Activated naive CD4-positive, alpha-beta T cell treated with anti-CD3 and anti-CD28 coated beads, Interleukin-2, amount 10 ng/mL, durations not matched to agents 7 days and 5 days (primary cell): ENCODE data around the gene TMEM144.

Experiments
- CTCF ChIA-PET: fragments of 350-600 bp; sonication (Branson Sonifier 250); formaldehyde crosslinking; loops from one replicate; lab custom pipeline; 2021; ENCODE audit warnings: antibody characterized with exemption; lab: Charles Lee
- DNase-seq: peaks from one replicate; pipeline ENCODE4 v3.0.0-alpha.2; 2020
- H3K27ac Mint-ChIP-seq: one replicate; pipeline ENCODE4 v1.8.0; 2021; ENCODE audit warnings: mild to moderate bottlenecking, moderate library complexity, mixed read lengths
- H3K27me3 Mint-ChIP-seq: one replicate; pipeline ENCODE4 v1.8.0; 2021; ENCODE audit warnings: mild to moderate bottlenecking, mixed read lengths
- H3K36me3 Mint-ChIP-seq: one replicate; pipeline ENCODE4 v1.8.0; 2021; ENCODE audit warnings: mixed read lengths
- H3K4me1 Mint-ChIP-seq: one replicate; pipeline ENCODE4 v1.8.0; 2021; ENCODE audit warnings: mixed read lengths
- H3K4me3 Mint-ChIP-seq: one replicate; pipeline ENCODE4 v1.8.0; 2021; ENCODE audit warnings: mild to moderate bottlenecking, moderate library complexity, mixed read lengths
- H3K9me3 Mint-ChIP-seq: one replicate; pipeline ENCODE4 v1.8.0; 2021; ENCODE audit warnings: mixed read lengths

The TMEM144 gene

DNA sequence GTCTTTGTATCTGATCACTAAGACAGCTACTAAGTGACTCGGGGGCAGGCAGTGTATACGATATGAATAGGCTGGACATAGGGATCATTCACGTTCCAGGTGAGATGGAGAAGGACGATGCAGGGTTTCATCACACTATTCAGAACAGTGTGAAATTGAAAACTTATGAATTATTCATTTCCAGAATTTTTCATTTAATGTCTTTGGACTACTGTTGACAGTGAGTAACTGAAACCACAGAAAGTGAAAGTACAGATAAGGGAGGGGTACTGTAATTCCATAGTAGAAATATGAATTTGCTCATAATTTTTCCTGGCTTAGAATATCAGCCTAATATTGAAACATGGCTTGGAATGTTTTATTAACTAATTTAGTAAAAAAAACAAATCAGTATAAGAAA, 24.4 kb downstream of the TMEM144 start:
- no peaks in the 10 kb centered on the region for H3K27me3 Mint-ChIP-seq
- no peaks in the 10 kb centered on the region for H3K36me3 Mint-ChIP-seq
- no peak for DNase-seq
- CTCF ChIA-PET, result no interaction called here
- H3K4me3 Mint-ChIP-seq, result no peak overlapping the region
- H3K9me3 Mint-ChIP-seq, result no peaks in the 10 kb centered on the region
- H3K27ac Mint-ChIP-seq, result no peak overlapping the region
- no peaks in the 10 kb centered on the region for H3K4me1 Mint-ChIP-seq

DNA sequence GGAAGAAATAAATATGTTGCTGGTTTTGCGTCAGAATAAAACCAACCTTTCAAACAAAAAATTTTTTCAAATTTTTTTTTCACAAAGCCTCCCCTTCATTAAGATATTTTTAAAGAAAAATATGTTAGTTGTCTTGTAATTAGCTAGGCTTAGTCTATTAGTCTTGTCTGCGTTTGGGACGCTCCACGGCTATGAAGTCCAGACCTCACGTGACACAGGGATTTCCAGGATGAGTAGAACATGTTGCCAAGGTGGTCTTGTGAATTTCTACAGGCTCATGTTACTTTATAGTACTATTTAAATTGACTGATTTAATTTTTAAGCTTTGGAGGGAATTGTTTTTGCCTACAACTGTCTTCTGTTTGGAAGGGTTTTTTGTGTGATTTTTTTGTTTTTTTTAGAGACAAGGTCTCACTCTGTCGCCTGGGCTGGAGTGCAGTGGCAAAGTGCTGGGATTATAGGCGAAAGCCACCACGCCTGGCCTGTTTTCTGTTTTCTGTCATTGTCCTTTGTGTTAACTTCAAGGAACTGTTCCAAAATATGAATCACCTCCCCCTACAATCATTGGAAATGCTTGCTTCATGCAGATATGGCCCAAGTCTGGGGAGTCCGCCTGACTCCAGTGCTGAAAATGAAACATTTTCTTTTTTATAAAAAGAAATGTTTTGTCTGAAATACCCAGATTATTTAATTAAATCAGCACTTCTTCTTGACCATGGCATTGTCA, 26.2 kb downstream of the TMEM144 start:
- Mint-ChIP-seq H3K27me3 (no peaks in the 10 kb centered on the region), H3K36me3 (no peaks in the 10 kb centered on the region), H3K9me3 (no peaks in the 10 kb centered on the region), H3K4me3 (no peak overlapping the region), H3K27ac (no peak overlapping the region), H3K4me1 (no peaks in the 10 kb centered on the region)
- CTCF ChIA-PET, result no interaction called here
- DNase-seq, result no peak

DNA sequence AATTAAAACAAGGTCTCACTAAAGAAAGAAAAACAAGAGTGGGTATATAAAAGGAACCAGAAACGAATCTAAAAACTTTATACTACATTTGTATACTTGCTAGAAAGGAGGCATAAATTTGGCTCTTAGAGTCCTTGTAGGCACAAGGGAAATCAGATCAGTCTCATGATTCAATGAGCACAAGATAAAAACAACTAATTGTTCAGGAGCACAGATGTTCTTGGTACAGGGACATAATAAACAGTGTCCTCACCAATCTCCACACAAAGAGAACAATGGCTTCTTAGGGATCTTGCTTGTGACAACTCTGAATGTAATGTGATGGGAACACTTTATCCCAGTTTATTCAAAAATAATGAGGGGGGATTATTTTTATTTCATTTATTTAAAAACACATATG, 28.3 kb downstream of the TMEM144 start:
- no peaks in the 10 kb centered on the region for H3K27me3 Mint-ChIP-seq

DNA sequence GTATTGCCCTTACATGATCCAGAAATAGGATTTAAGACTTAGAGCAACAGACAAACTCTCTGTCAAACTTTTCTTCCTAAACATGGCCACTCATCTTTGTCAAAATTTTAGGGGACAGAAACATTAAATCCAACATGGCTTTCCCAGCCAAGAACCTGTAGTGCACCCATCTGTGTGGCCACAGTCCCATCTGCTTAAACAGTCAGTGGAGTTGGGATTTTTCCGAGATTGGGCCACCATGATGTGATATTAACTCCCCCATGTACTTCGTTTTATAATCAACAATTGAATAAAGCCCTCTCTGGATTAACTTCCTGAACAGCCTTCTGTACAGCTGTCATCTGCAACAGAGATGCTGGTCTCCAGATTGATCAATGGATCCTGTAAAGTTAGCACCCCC, 28.9 kb downstream of the TMEM144 start:
- no peak overlapping the region for H3K27ac Mint-ChIP-seq
- no peaks in the 10 kb centered on the region for H3K36me3 Mint-ChIP-seq
- DNase-seq, result no peak
- no peaks in the 10 kb centered on the region for H3K27me3 Mint-ChIP-seq
- no peaks in the 10 kb centered on the region for H3K4me1 Mint-ChIP-seq
- CTCF ChIA-PET, result no interaction called here
- H3K4me3 Mint-ChIP-seq, result no peak overlapping the region
- no peaks in the 10 kb centered on the region for H3K9me3 Mint-ChIP-seq

More for the DNA sequence above, 28.3 kb downstream of the TMEM144 start:
- no peaks in the 10 kb centered on the region for H3K36me3 Mint-ChIP-seq
- CTCF ChIA-PET, result no interaction called here
- H3K9me3 Mint-ChIP-seq, result no peaks in the 10 kb centered on the region
- DNase-seq, result no peak
- no peaks in the 10 kb centered on the region for H3K4me1 Mint-ChIP-seq
- H3K27ac Mint-ChIP-seq, result no peak overlapping the region
- no peak overlapping the region for H3K4me3 Mint-ChIP-seq

DNA sequence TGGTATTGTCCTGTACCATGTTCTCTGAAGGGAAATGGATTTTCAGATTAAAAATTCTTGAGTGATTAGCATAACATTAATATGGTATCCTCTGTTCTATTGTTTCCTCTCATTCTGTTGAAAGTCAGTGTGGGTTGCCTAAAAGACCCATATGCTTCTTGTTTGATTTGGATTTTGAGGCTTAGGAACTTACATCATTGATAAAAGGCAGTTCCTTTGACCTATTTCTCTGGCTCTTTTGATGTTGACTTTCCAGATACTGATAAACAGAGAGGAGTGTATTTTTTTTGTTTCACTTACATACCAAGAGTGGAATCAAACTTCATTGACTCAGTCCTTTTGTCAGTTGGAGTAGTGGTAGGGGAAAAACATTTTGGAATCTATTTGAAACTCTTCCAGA, 32.8 kb downstream of the TMEM144 start:
- Mint-ChIP-seq H3K27me3 (peaks cover 4% of the 10 kb centered on the region), H3K4me1 (no peaks in the 10 kb centered on the region), H3K4me3 (no peak overlapping the region), H3K27ac (no peak overlapping the region), H3K9me3 (no peaks in the 10 kb centered on the region), H3K36me3 (no peaks in the 10 kb centered on the region)
- DNase-seq, result no peak
- CTCF ChIA-PET, result no interaction called here

DNA sequence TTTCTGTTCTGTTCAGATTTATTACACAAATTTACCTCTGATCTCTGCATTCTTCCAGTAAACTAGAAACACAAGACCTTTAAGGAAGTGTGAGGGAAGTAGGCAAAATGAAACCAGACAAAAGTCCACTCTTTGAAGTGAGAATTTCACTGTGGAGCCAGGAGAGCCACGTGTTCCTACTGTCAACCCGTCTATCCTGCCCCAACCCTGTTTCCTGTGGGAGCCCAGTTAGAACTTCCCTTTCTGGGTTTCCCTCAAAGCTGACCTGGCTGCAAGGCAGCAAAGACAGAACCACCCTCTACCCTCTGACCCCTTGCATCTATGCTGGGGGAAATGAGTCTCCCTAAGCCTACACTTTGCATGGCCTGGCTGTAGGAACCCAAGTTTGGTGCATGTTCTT, 40.0 kb downstream of the TMEM144 start:
- CTCF ChIA-PET, result no interaction called here
- Mint-ChIP-seq H3K27me3 (peaks cover 8% of the 10 kb centered on the region), H3K4me1 (peaks cover 2% of the 10 kb centered on the region), H3K27ac (no peak overlapping the region), H3K36me3 (no peaks in the 10 kb centered on the region), H3K9me3 (no peaks in the 10 kb centered on the region), H3K4me3 (no peak overlapping the region)
- no peak for DNase-seq

DNA sequence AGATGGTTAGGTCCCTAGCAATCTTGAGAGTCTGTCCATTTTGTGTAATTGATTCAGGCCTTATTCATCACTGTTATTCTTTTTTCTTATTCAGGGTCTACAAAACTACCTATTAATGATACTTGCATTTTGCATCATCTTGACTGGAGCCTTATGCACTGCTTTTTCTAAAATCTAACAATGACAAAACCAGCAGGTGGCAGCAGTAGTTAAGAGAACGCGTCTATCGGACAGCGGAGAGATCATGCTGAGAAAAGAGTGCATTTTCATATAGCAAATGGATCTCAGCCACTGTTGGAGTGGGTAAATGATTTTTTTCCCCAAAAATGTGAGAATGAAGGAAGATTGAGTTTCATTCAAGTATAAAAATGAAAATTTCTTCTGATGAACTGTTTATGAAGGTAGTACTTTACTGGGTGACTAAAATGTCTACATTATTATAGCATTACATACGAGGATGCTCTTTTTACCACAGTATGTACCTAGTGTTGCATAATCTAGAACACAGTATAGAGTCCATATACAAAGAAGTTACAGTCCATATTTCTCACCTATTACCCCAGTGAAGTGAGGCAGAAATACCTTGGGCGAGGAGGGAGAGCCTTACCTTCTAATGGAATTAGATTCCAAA, 43.2 kb downstream of the TMEM144 start:
- H3K36me3 Mint-ChIP-seq, result no peaks in the 10 kb centered on the region
- H3K4me1 Mint-ChIP-seq, result peaks cover 2% of the 10 kb centered on the region
- H3K27ac Mint-ChIP-seq, result no peak overlapping the region
- CTCF ChIA-PET, result interaction anchor here (1.5 kb wide), 1 partner anchor 9 kb away, joined by 6 read pairs; no protein-coding TSS in a partner anchor
- H3K4me3 Mint-ChIP-seq, result no peak overlapping the region
- peaks cover 7% of the 10 kb centered on the region for H3K27me3 Mint-ChIP-seq
- peak; percentile 59 for DNase-seq
- no peaks in the 10 kb centered on the region for H3K9me3 Mint-ChIP-seq

DNA sequence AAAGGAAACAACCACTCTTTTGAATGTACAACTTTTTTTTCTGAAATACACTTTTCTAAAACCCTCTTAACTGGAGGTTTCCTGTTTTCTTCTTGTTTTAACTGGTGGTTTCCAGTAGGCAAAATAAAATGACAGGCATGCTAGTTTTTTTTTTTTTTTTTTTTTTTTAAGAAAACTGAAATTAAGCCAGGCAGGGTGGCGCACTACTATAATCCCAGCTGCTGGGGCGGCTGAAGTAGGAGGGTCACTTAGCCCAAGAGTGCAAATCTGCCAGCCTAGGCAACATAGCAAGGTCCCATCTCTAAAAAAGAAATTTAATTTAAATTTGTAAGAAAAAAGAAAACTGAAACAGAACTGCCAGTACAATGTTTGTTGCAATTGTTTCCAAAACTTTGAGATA, 44.0 kb downstream of the TMEM144 start:
- Mint-ChIP-seq H3K9me3 (no peaks in the 10 kb centered on the region), H3K27ac (no peak overlapping the region), H3K4me1 (peaks cover 2% of the 10 kb centered on the region), H3K4me3 (no peak overlapping the region), H3K36me3 (no peaks in the 10 kb centered on the region), H3K27me3 (peaks cover 7% of the 10 kb centered on the region)
- no peak for DNase-seq
- CTCF ChIA-PET, result interaction anchor here (0.6 to 3.3 kb wide), 3 partner anchors 61 to 528 kb away, joined by 3 to 26 read pairs (median 3); no protein-coding TSS in a partner anchor

DNA sequence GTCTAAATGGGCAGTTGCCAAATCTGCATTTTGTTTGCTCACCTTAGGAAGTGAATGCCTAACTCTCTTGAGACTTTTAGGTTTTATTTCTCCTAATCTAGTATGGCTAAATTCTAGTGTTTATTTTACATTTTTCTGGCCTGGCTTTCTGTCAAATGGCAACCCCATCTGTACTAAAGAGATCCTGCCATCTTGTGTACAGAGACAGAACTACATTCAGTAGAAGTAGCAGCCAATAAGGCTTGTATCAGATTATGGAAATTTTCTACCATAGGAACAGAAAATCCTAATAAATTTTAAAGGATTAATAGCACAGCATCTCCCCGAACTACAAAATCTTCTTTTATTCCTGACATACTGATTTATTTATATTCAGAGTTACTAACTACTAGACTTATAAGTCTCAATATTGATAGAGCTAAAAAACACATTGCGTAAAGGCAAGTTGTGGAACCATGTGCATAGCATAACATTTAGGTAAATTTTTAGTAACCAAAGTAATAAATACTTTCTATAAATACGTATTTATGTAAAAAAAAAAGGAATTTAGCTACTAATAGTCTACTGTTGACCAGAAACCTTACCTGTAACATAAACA, 45.5 kb downstream of the TMEM144 start:
- Mint-ChIP-seq H3K27ac (no peak overlapping the region), H3K36me3 (no peaks in the 10 kb centered on the region), H3K9me3 (no peaks in the 10 kb centered on the region), H3K4me3 (no peak overlapping the region), H3K4me1 (peaks cover 2% of the 10 kb centered on the region), H3K27me3 (peaks cover 7% of the 10 kb centered on the region)
- DNase-seq, result no peak
- CTCF ChIA-PET, result interaction anchor here (0.6 to 3.3 kb wide), 12 partner anchors 8 to 1200 kb away, joined by 3 to 26 read pairs (median 3); no protein-coding TSS in a partner anchor

DNA sequence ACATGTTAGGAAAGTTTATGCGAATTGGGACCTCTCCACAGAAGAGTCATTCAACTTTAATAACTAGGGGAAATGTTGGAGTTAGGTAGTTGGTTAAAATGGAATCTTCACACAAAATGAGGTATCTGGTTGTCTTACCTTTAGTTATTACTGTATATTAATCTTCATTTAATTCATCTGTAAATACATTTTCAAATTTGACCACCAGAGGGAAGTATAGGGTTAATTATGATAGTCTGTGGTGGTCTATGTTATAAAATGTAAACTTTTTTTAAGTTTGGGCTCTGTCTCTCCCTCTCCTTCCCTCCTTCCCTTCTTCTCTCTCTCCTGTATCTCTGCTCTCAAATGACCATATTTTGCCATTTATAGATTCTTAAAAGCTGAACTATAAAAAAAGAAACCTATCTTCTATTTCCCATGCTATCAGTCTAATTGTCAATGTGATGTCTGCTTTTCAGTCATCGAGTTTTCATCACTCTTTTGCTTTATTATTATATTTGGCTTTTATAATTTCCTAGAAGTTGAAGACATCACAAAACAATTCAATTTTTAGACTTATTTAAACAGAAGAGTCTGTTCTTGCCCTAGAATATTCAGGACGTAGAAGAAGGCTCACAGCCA, 49.8 kb downstream of the TMEM144 start:
- CTCF ChIA-PET, result interaction anchor here (1.3 kb wide), 1 partner anchor 365 kb away, joined by 4 read pairs; no protein-coding TSS in a partner anchor
- no peak for DNase-seq
- H3K36me3 Mint-ChIP-seq, result no peaks in the 10 kb centered on the region
- no peaks in the 10 kb centered on the region for H3K9me3 Mint-ChIP-seq
- peaks cover 3% of the 10 kb centered on the region for H3K27me3 Mint-ChIP-seq
- no peak overlapping the region for H3K4me3 Mint-ChIP-seq
- H3K4me1 Mint-ChIP-seq, result no peaks in the 10 kb centered on the region
- no peak overlapping the region for H3K27ac Mint-ChIP-seq

DNA sequence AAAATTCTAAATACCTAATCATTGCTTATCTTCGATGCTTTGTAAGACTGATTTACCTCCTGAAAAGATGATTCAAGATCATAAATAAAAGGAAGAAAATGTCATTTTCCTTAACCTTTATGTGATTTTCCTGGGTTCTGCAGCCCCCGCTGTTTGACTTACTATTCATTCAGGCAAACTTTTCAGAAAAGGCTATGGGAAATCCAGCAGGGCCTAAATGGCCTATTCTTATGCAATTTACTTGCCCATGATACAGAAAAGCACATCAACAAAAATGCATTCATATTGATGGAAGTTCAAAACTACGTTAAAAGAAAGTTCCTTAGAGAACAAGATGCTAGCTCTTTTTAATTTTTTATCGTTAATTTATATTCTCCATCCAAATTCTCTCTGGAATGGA, 51.2 kb downstream of the TMEM144 start:
- no peaks in the 10 kb centered on the region for H3K36me3 Mint-ChIP-seq
- H3K4me1 Mint-ChIP-seq, result no peaks in the 10 kb centered on the region
- H3K9me3 Mint-ChIP-seq, result no peaks in the 10 kb centered on the region
- CTCF ChIA-PET, result interaction anchor here (1.3 kb wide), 1 partner anchor 363 kb away, joined by 4 read pairs; no protein-coding TSS in a partner anchor
- DNase-seq, result no peak
- no peak overlapping the region for H3K4me3 Mint-ChIP-seq
- no peak overlapping the region for H3K27ac Mint-ChIP-seq
- peaks cover 3% of the 10 kb centered on the region for H3K27me3 Mint-ChIP-seq

DNA sequence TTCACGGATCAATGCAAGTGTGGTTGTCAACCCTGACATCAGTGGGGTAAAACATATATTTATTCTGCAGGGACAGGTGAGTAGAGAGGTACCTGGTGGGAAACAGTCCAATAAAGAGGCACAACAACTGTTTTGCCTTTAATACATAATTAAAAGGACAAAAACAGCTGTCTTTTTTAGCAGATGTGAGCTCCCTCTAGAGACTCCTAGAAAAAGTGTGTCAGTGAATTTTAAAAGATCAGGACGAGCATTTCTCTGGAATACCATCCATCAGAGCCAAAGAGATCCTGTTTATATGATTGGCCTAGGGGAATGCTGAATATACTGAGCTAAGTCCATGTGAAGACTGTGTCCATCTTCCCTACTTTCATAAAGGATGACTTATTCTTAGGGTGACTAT, 58.3 kb downstream of the TMEM144 start:
- H3K9me3 Mint-ChIP-seq, result no peaks in the 10 kb centered on the region
- no peak overlapping the region for H3K4me3 Mint-ChIP-seq
- H3K27me3 Mint-ChIP-seq, result no peaks in the 10 kb centered on the region
- H3K36me3 Mint-ChIP-seq, result no peaks in the 10 kb centered on the region
- CTCF ChIA-PET, result no interaction called here
- H3K4me1 Mint-ChIP-seq, result no peaks in the 10 kb centered on the region
- H3K27ac Mint-ChIP-seq, result no peak overlapping the region
- no peak for DNase-seq

DNA sequence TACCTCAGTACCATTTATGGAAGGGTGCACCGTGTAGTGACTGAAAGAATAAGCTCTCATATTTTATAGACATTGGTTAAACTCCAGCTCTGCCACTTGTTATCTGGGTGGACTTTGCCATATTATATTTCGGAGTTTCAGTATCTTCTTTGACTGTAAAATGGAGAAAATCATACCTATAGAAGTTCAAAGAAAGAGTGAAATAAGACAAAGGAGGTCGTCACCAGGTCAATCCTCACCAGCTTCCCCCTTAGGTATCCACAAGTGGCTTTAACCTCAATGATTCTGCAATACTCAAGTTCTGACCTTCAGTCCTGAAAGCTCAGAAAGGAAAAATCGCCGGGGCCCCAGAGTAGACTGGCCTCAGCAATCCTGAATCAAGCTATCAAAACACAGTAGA, 64.3 kb downstream of the TMEM144 start:
- no peak for DNase-seq
- no peaks in the 10 kb centered on the region for H3K27me3 Mint-ChIP-seq
- no peak overlapping the region for H3K4me3 Mint-ChIP-seq
- no peaks in the 10 kb centered on the region for H3K9me3 Mint-ChIP-seq
- no peaks in the 10 kb centered on the region for H3K4me1 Mint-ChIP-seq
- CTCF ChIA-PET, result interaction anchor here (0.6 to 1.8 kb wide), 2 partner anchors 16 to 111 kb away, joined by 4 to 5 read pairs; no protein-coding TSS in a partner anchor
- H3K27ac Mint-ChIP-seq, result no peak overlapping the region
- H3K36me3 Mint-ChIP-seq, result no peaks in the 10 kb centered on the region

DNA sequence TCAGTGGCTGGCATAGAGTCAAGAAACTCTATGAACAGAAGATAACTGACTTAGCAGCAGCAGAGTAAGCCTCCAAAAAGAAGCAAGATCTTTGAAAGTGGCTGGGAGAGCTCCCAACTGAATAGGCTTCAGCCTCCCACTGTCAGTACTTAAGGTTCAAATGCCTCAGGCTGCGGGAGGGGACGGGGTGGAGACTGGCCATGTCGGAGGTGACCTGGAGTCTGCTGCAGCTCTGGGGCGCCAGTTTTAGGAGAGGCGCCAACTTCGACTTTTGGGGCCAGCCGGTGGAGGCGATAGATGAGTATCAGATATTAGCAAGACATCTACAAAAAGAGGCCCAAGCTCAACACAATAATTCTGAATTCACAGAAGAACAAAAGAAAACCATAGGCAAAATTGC, 67.3 kb downstream of the TMEM144 start:
- H3K9me3 Mint-ChIP-seq, result no peaks in the 10 kb centered on the region
- CTCF ChIA-PET, result interaction anchor here (1.6 kb wide), 1 partner anchor 22 kb away, joined by 4 read pairs; no protein-coding TSS in a partner anchor

More for the DNA sequence above, 67.3 kb downstream of the TMEM144 start:
- Mint-ChIP-seq H3K27me3 (no peaks in the 10 kb centered on the region), H3K4me1 (no peaks in the 10 kb centered on the region), H3K4me3 (no peak overlapping the region), H3K36me3 (no peaks in the 10 kb centered on the region), H3K27ac (no peak overlapping the region)
- DNase-seq, result no peak
